Astrocyte of the spinal cord (primary cell): ENCODE measurements around the gene AGBL3.

Experiments
- DNase-seq: peaks from one replicate; pipeline ENCODE4 v3.0.0; 2011; ENCODE audit warnings: low read depth, low spot score
- H3K4me3 ChIP-seq: 2 replicates; pipeline ENCODE4 v1.5.1; 2011; ENCODE audit warnings: low read depth, mild to moderate bottlenecking, low read length, moderate library complexity
- CTCF ChIP-seq: IDR thresholded peaks from 2 replicates; pipeline ENCODE4 v1.5.1; 2012; ENCODE audit warnings: low read depth, mild to moderate bottlenecking, low read length, inconsistent platforms
- in situ Hi-C: cut with HindIII; loops from 2 replicates; pipeline ENCODE4 v1.10.0; 2017; ENCODE audit warnings: low sequenced_read_pairs

Gene AGBL3

GRCh38 chr7:135083005-135083404 is 96.7 kb downstream of the AGBL3 start:
- TF ChIP-seq CTCF: no peak
- in situ Hi-C loops: no loop called here
- DNase-seq: no peak
- no peak overlapping the region for H3K4me3 ChIP-seq

GRCh38 chr7:135088566-135088965 is 102.3 kb downstream of the AGBL3 start:
- in situ Hi-C loops: no loop called here
- no peak for DNase-seq
- no peak for TF ChIP-seq CTCF
- no peak overlapping the region for H3K4me3 ChIP-seq

GRCh38 chr7:135091717-135092116 is 105.4 kb downstream of the AGBL3 start:
- no peak for DNase-seq
- H3K4me3 ChIP-seq: no peak overlapping the region
- in situ Hi-C loops: no loop called here
- no peak for TF ChIP-seq CTCF

- in situ Hi-C loops: no loop called here
- DNase-seq: no peak
- no peak for TF ChIP-seq CTCF
Observed at GRCh38 chr7:135094472-135095237, 108.3 kb downstream of the AGBL3 start.

GRCh38 chr7:135095450-135095849 is 109.1 kb downstream of the AGBL3 start:
- no peak for TF ChIP-seq CTCF
- no peak for DNase-seq
- no peak overlapping the region for H3K4me3 ChIP-seq
- in situ Hi-C loops: no loop called here

More at GRCh38 chr7:135094472-135095237, 108.3 kb downstream of the AGBL3 start:
- no peak overlapping the region for H3K4me3 ChIP-seq

GRCh38 chr7:135098391-135098790 is 112.1 kb downstream of the AGBL3 start:
- no peak overlapping the region for H3K4me3 ChIP-seq
- TF ChIP-seq CTCF: no peak
- no peak for DNase-seq
- in situ Hi-C loops: no loop called here
